ENCODE data around the gene UBR1.

DNA sequence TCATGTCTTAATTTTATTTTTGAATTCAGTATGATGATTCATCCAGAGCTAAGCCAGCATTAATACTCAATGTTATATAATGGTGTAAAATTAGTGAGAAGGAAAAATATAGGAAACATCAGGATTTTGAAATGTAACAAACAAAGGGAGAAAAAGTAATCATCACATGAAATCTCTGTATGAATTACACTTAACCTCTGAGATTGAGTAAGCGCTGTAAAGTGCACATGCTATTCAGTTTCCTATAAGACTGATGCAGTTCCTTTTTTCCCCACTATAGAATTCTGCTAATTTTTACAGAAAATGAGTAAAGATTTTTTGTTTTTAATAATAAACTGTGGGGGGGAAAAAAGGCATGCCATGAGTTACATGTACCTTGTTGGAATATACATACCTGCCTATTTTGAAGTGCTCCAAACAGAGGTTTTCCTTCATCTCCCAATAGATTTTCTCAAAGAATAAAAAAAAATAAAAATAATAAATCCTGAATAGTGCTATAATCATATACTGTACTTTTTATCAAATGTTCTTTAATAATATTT is 121.3 kb downstream of the UBR1 start:
- no peak for TF ChIP-seq EZH2 (IDR thresholded peaks at IDR 0.05; ENCODE audit: insufficient read depth, poor library complexity, severe bottlenecking)
- TF ChIP-seq EZH2phosphoT487 (IDR thresholded peaks at IDR 0.05; ENCODE audit: insufficient read depth, low read depth), result no peak
